ENCODE results near the gene MXRA5. TPM values are rescaled to one million over a fixed set of nuclear protein-coding genes. Genes with fewer than 3 reads are reported as not detected.

MXRA5 gene
- total and polyA plus RNA-seq, 2 of the 8 experiments (the other 6 are each of a cell fraction or from before 2014, with no cell fraction given): 0.56 to 1.7 TPM

- H3K4me1 ChIP-seq (replicated peaks in 1 of 4; ENCODE audit: control insufficient read depth in 3 of 4, insufficient read depth in 4 of 4, low read length in 3 of 4): no peaks in the 10 kb centered on the region
- no peak overlapping the region for H2AFZ ChIP-seq (ENCODE audit: low read length)
- H3K9ac ChIP-seq (replicated peaks in 1 of 4; ENCODE audit: extremely low read depth in 1 of 4, low read depth in 3 of 4, low read length in 3 of 4): no peak overlapping the region
- no peak overlapping the region for H4K5ac ChIP-seq (ENCODE audit: insufficient read length, low read depth, low read length)
- H3K4me3 ChIP-seq (ENCODE audit: extremely low read depth in 1 of 4, insufficient read depth in 2 of 4, low read depth in 3 of 4, low read length in 4 of 4): no peak overlapping the region
- H3K56ac ChIP-seq (replicated peaks; ENCODE audit: insufficient read length, low read depth, low read length): no peak overlapping the region
- H3K23ac ChIP-seq (ENCODE audit: insufficient read length): no peak overlapping the region
- H2BK20ac ChIP-seq (ENCODE audit: low read length): no peak overlapping the region
- FAIRE-seq (no peak), DNase-seq (ENCODE audit: low read depth in 1 of 2, low spot score in 2 of 2) (no peak)
- H3K27me3 ChIP-seq (replicated peaks in 1 of 4; ENCODE audit: control insufficient read depth in 3 of 4, extremely low read depth in 1 of 4, insufficient read depth in 3 of 4, low read length in 3 of 4): no peaks in the 10 kb centered on the region
- no peak overlapping the region for H2AK5ac ChIP-seq (ENCODE audit: low read depth, low read length)
- H3K9me3 ChIP-seq (ENCODE audit: insufficient read depth in 2 of 2, low read depth in 1 of 2, low read length in 1 of 2): no peaks in the 10 kb centered on the region
- peaks cover 0 to 2% of the 10 kb centered on the region in 2 experiments for H4K20me1 ChIP-seq (replicated peaks in 1 of 2; ENCODE audit: control insufficient read depth in 1 of 2, insufficient read depth in 2 of 2, low read length in 2 of 2)
- H3K27ac ChIP-seq (ENCODE audit: low read depth, low read length): no peak overlapping the region
- ChIA-PET CTCF (ENCODE audit: partially characterized antibody) (interaction anchor here (0.6 kb wide), 1 partner anchor 19 kb away, joined by 3 read pairs; no protein-coding TSS in a partner anchor), POLR2A (ENCODE audit: partially characterized antibody) (no interaction called here)
- H3K23me2 ChIP-seq (ENCODE audit: low read depth, low read length): 0 out of 2 replicates have a peak, but pooled peaks cover 2% of the 10 kb centered on the region
- no peak overlapping the region for H3K4me2 ChIP-seq (ENCODE audit: insufficient read depth in 1 of 2, low read depth in 2 of 2, low read length in 2 of 2)
- H3K79me1 ChIP-seq (ENCODE audit: low read depth, low read length): no peaks in the 10 kb centered on the region
- no peaks in the 10 kb centered on the region for H3K79me2 ChIP-seq (ENCODE audit: control insufficient read depth in 1 of 2, insufficient read depth in 2 of 2, low read length in 2 of 2)
- H2BK12ac ChIP-seq (ENCODE audit: low read depth, low read length): no peak overlapping the region
- H3K36me3 ChIP-seq (ENCODE audit: control insufficient read depth in 2 of 4, insufficient read depth in 4 of 4, low read length in 3 of 4): no peaks in the 10 kb centered on the region
- no peak overlapping the region for H3K14ac ChIP-seq (ENCODE audit: insufficient read length)
- no peak overlapping the region for H2BK15ac ChIP-seq (ENCODE audit: low read length)
- no peak overlapping the region for H4K91ac ChIP-seq (replicated peaks; ENCODE audit: insufficient read length, low read length)
- H2BK120ac ChIP-seq (replicated peaks; ENCODE audit: low read depth, low read length): no peak overlapping the region
- H2BK5ac ChIP-seq (ENCODE audit: low read depth, low read length): no peak overlapping the region
- no peak overlapping the region for H4K8ac ChIP-seq (ENCODE audit: extremely low read depth, insufficient read depth, low read length)
- H3K18ac ChIP-seq (ENCODE audit: extremely low read depth, low read length): no peak overlapping the region
- WGBS, 2 experiments (ENCODE audit: extremely low coverage in 1 of 2, insufficient coverage in 1 of 2, insufficient read length in 1 of 2, insufficient replicate concordance in 2 of 2, low coverage in 1 of 2, low lambda C conversion rate in 2 of 2, missing lambda C conversion rate in 1 of 2): 89% methylated on average over 4 of the region's 4 CpGs; no CpG with 5 or more reads in 1 of the 2 experiments
- H3K4ac ChIP-seq (replicated peaks; ENCODE audit: insufficient read length, low read depth, low read length): no peak overlapping the region
- TF ChIP-seq, protein P1, sequence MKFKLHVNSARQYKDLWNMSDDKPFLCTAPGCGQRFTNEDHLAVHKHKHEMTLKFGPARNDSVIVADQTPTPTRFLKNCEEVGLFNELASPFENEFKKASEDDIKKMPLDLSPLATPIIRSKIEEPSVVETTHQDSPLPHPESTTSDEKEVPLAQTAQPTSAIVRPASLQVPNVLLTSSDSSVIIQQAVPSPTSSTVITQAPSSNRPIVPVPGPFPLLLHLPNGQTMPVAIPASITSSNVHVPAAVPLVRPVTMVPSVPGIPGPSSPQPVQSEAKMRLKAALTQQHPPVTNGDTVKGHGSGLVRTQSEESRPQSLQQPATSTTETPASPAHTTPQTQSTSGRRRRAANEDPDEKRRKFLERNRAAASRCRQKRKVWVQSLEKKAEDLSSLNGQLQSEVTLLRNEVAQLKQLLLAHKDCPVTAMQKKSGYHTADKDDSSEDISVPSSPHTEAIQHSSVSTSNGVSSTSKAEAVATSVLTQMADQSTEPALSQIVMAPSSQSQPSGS (IDR thresholded peaks at IDR 0.05; ENCODE audit: low read length): no peak
- TF ChIP-seq TCF12 (IDR thresholded peaks at IDR 0.05; ENCODE audit: low read depth, low read length) (no peak), SAP30 (IDR thresholded peaks at IDR 0.05; ENCODE audit: insufficient read depth, insufficient replicate concordance, low read length) (no peak), GTF2F1 (IDR thresholded peaks at IDR 0.05; ENCODE audit: borderline replicate concordance, low read depth, low read length) (no peak), CTBP2 (IDR thresholded peaks at IDR 0.05; ENCODE audit: borderline replicate concordance, insufficient read depth, insufficient read length, low read length) (no peak), JUND (IDR thresholded peaks at IDR 0.05; ENCODE audit: low read length) (no peak), HDAC6 (IDR thresholded peaks at IDR 0.05; ENCODE audit: low read depth, low read length) (no peak), NRF1 (IDR thresholded peaks at IDR 0.05; ENCODE audit: low read depth, low read length) (no peak), RFX5 (IDR thresholded peaks at IDR 0.05; ENCODE audit: borderline replicate concordance, low read depth, low read length) (no peak), TEAD4 (IDR thresholded peaks at IDR 0.05; ENCODE audit: low read depth, low read length) (no peak), RNF2 (IDR thresholded peaks at IDR 0.05; ENCODE audit: borderline replicate concordance, low read depth, low read length, missing control alignments, poor library complexity, severe bottlenecking) (no peak), TAF7 (optimal IDR thresholded peaks at IDR 0.05; ENCODE audit: borderline replicate concordance, low read depth, low read length) (no peak)
Observed at GRCh38 chrX:3379111-3379510, 32.7 kb upstream of the MXRA5 start.
